Stimulated activated CD4-positive, alpha-beta T cell treated with anti-CD3 and anti-CD28 coated beads, Interleukin-2, amount 100 ng/mL, for 24 hours (primary cell): ENCODE data around the gene CRTAP.
"Not testable (repeated sequence)": the region's sequence is repeated elsewhere in the genome, so short reads cannot be mapped to it uniquely, and the experiment has no call there.

Experiments
- DNase-seq, 2 donors: peaks; one replicate each; pipeline ENCODE4 v3.0.0-alpha.2; 2020

The CRTAP gene

GRCh38 chr3:33181641-33182040 is 67.8 kb downstream of the CRTAP start:
- not testable (repeated sequence) for DNase-seq

- no peak for DNase-seq
Measured at GRCh38 chr3:33184863-33185262, 71.0 kb downstream of the CRTAP start.

DNA sequence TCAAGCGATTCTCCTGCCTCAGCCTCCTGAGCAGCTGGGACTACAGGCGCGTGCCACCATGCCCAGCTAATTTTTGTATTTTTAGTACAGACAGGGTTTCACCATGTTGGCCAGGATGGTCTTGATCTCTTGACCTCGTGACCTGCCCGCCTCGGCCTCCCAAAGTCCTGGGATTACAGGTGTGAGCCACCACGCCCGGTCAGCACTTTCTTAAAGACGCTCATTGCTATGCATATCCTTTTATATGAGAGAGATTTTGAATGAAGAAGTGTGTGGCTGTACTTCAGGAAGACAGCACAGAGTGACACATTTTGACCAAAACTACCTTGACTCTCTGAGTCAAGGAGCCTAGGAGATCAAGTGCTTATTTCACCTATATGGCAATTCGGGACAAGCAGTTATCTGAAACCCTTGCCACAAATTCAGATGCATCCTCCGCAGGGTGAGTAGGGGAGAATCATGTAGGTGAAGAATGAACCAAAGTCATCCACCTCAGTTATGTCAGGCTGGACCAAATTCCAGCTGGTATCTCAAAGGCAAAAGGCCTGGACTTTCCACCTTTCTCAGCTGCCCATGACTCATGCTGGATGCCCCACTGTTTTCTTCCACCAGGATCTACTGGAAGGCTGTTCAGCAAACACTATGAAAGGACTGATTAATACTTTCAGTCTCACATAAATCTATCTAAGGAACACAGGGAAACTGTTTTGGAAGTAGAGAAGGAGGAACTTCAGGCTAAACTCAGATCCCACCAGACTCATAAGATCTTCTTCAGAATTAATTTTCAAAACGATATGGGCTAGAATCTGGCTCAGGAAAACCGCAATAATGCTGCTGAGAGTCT is 72.9 kb downstream of the CRTAP start:
- no peak for DNase-seq

DNA sequence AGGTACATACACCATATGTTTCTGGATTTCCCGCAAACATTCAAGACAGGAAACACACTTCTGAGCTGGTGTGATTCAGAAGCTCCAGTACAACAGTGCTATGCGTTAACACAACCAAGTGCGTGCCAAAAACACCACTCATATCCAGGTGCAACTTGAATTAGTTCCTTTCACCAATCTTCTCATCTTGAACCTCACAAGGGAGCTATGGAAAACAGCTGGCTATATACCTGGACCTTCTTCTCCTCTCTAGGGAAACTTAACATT is 73.5 kb downstream of the CRTAP start:
- DNase-seq = no peak

- DNase-seq = no peak
Measured at GRCh38 chr3:33194303-33194702, 80.5 kb downstream of the CRTAP start.

GRCh38 chr3:33196538-33196937 is 82.7 kb downstream of the CRTAP start:
- no peak for DNase-seq
